ENCODE measurements around the gene RAC2.

GRCh38 chr22:37237371-37238268, 6.4 kb downstream of the RAC2 start:
- no peak for TF ChIP-seq CTCF (IDR thresholded peaks at IDR 0.05 in 2 of 3, conservative IDR thresholded peaks at IDR 0.05 in 1 of 3; ENCODE audit: insufficient read depth in 2 of 3, low read depth in 1 of 3, low read length in 3 of 3)
- no peak for TF ChIP-seq MAFK (IDR thresholded peaks at IDR 0.05; ENCODE audit: low read length)
- TF ChIP-seq E2F8 (IDR thresholded peaks at IDR 0.05; ENCODE audit: low read depth, partially characterized antibody), result no peak
- TF ChIP-seq ZNF395 (CRISPR knock-in tag; IDR thresholded peaks at IDR 0.05), result no peak
- TF ChIP-seq MECOM (CRISPR knock-in tag; IDR thresholded peaks at IDR 0.05), result no peak
- TF ChIP-seq ZNF766 (CRISPR knock-in tag; conservative IDR thresholded peaks at IDR 0.05), result no peak
- TF ChIP-seq ZNF436 (CRISPR knock-in tag; IDR thresholded peaks at IDR 0.05), result no peak
- TF ChIP-seq CAMTA2 (CRISPR knock-in tag; conservative IDR thresholded peaks at IDR 0.05), result no peak
- no peak for TF ChIP-seq SRSF9 (IDR thresholded peaks at IDR 0.05; ENCODE audit: borderline replicate concordance, low read depth, low read length)
- TF ChIP-seq CREB3L1 (IDR thresholded peaks at IDR 0.05; ENCODE audit: borderline replicate concordance, low read depth), result no peak
- no peak for TF ChIP-seq TAF1 (IDR thresholded peaks at IDR 0.05; ENCODE audit: control insufficient read depth, extremely low read depth, insufficient read depth, low read length, severe bottlenecking)

Data from K562 (cell line).